GM21390 (cell line): Measurements from ENCODE around the gene PSMA6.
A peak's percentile ranks its signal among the peaks of the same experiment; 100 is the strongest.
"Not testable (repeated sequence)": the region's sequence is repeated elsewhere in the genome, so short reads cannot be mapped to it uniquely, and the experiment has no call there.

Experiments used
- ATAC-seq: cut with Tn5 transposase; IDR thresholded peaks from one replicate; pipeline ENCODE4 v1.9.1; 2021; ENCODE audit not compliant: unreplicated experiment

The PSMA6 gene

GRCh38 chr14:35292051-35292769, at the start of gene PSMA6:
PSMA6 (plus strand) TSS chr14:35292382; CDS start chr14:35292477, 95 bp downstream.
- ATAC-seq, result peak; percentile 86

- ATAC-seq, result no peak
These were observed 49.4 kb upstream of the PSMA6 start for GRCh38 chr14:35242599-35243311.

GRCh38 chr14:35243956-35244355, 48.2 kb upstream of the PSMA6 start:
- no peak for ATAC-seq

GRCh38 chr14:35244542-35244941, 47.6 kb upstream of the PSMA6 start:
- ATAC-seq, result no peak

GRCh38 chr14:35245051-35245450, 47.1 kb upstream of the PSMA6 start:
- ATAC-seq, result no peak

GRCh38 chr14:35247777-35248475, 44.3 kb upstream of the PSMA6 start:
- ATAC-seq, result peak; percentile 52

GRCh38 chr14:35248476-35248788, 43.8 kb upstream of the PSMA6 start:
- peak; percentile 66 for ATAC-seq

- ATAC-seq, result no peak
These were observed 41.9 kb upstream of the PSMA6 start for GRCh38 chr14:35250319-35250718.

- no peak for ATAC-seq
These were observed 39.7 kb upstream of the PSMA6 start for GRCh38 chr14:35252451-35252868.

- not testable (repeated sequence) for ATAC-seq
These were observed 39.1 kb upstream of the PSMA6 start for GRCh38 chr14:35253056-35253455.

- ATAC-seq, result not testable (repeated sequence)
These were observed 38.1 kb upstream of the PSMA6 start for GRCh38 chr14:35254034-35254622.

- no peak for ATAC-seq
These were observed 37.4 kb upstream of the PSMA6 start for GRCh38 chr14:35254736-35255135.

- ATAC-seq, result no peak
These were observed 36.5 kb upstream of the PSMA6 start for GRCh38 chr14:35255711-35256110.

- no peak for ATAC-seq
These were observed 34.4 kb upstream of the PSMA6 start for GRCh38 chr14:35257809-35258208.

- ATAC-seq, result no peak
These were observed 33.8 kb upstream of the PSMA6 start for GRCh38 chr14:35258420-35258819.

GRCh38 chr14:35261774-35262173, 30.4 kb upstream of the PSMA6 start:
- ATAC-seq, result no peak

- no peak for ATAC-seq
These were observed 29.7 kb upstream of the PSMA6 start for GRCh38 chr14:35262436-35262835.

- no peak for ATAC-seq
These were observed 23.2 kb upstream of the PSMA6 start for GRCh38 chr14:35268946-35269345.

GRCh38 chr14:35274805-35275204, 17.4 kb upstream of the PSMA6 start:
- no peak for ATAC-seq

- ATAC-seq, result no peak
These were observed 15.0 kb upstream of the PSMA6 start for GRCh38 chr14:35277179-35277578.

- no peak for ATAC-seq
These were observed 12.8 kb upstream of the PSMA6 start for GRCh38 chr14:35279369-35279768.

GRCh38 chr14:35281341-35281740, 10.8 kb upstream of the PSMA6 start:
- ATAC-seq, result no peak
